IMR-90 (cell line): Measurements from ENCODE around the gene SNTG2.

Experiments
- POLR2A ChIP-seq: IDR thresholded peaks from 2 replicates; pipeline ENCODE4 v1.6.1; 2012; ENCODE audit warnings: mild to moderate bottlenecking, low read depth, low read length
- RAD21 ChIP-seq: IDR thresholded peaks from 2 replicates; pipeline ENCODE4 v1.6.1; 2012; ENCODE audit warnings: low read length, improper control_type of control experiment
- TF ChIP-seq, protein P1 (sequence below): conservative IDR thresholded peaks from 2 replicates; pipeline ENCODE4 v1.5.1; 2012; ENCODE audit warnings: mild to moderate bottlenecking, low read depth, low read length, improper control_type of control experiment

DNA sequence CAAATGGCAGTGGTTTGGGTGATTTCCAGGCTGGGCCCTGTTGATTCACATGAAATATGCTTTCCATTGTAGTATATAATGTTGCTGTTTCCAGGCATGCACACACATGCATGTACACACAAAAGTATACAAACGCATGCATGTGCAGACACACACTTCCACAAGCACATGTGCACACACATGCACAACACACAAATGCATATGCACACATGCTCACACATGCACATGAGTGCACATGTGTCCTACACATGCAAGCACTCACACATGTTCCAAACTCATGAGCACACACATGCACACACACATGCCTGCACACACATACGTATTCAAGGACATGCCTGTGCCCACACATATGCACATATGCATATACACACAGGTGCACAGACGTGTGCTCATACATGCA, 30.6 kb downstream of the SNTG2 start:
- TF ChIP-seq RAD21 (no peak), POLR2A (no peak)
- TF ChIP-seq, protein P1, sequence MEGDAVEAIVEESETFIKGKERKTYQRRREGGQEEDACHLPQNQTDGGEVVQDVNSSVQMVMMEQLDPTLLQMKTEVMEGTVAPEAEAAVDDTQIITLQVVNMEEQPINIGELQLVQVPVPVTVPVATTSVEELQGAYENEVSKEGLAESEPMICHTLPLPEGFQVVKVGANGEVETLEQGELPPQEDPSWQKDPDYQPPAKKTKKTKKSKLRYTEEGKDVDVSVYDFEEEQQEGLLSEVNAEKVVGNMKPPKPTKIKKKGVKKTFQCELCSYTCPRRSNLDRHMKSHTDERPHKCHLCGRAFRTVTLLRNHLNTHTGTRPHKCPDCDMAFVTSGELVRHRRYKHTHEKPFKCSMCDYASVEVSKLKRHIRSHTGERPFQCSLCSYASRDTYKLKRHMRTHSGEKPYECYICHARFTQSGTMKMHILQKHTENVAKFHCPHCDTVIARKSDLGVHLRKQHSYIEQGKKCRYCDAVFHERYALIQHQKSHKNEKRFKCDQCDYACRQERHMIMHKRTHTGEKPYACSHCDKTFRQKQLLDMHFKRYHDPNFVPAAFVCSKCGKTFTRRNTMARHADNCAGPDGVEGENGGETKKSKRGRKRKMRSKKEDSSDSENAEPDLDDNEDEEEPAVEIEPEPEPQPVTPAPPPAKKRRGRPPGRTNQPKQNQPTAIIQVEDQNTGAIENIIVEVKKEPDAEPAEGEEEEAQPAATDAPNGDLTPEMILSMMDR, result no peak
